Left lobe of liver (tissue), 2 donors: ENCODE results near the gene TUBB4B. TPM values are rescaled to one million over a fixed set of nuclear protein-coding genes. Genes with fewer than 3 reads are reported as not detected.
A peak's percentile ranks its signal among the peaks of the same experiment; 100 is the strongest.

ENCODE experiments used
- ATAC-seq: fragments of 200-7000 bp; cut with Tn5 transposase; one replicate; pipeline ENCODE4 v1.9.1; 2020; ENCODE audit warnings: mild to moderate bottlenecking, moderate library complexity
- DNase-seq: peaks from one replicate; pipeline ENCODE4 v3.0.0-alpha.2; 2020; ENCODE audit warnings: low spot score
- total RNA-seq: library from RNA; stranded (reverse); gene quantifications from one replicate; pipeline ENCODE4 v1.2.1, GENCODE V29; 2021
- donor health status: DM: no; HTN: no; CAD: no; lungs with moderate emphysema.
- donor health status: DM: no; HTN: yes; CAD: no.

Gene TUBB4B
- total RNA-seq = 123 TPM

DNA sequence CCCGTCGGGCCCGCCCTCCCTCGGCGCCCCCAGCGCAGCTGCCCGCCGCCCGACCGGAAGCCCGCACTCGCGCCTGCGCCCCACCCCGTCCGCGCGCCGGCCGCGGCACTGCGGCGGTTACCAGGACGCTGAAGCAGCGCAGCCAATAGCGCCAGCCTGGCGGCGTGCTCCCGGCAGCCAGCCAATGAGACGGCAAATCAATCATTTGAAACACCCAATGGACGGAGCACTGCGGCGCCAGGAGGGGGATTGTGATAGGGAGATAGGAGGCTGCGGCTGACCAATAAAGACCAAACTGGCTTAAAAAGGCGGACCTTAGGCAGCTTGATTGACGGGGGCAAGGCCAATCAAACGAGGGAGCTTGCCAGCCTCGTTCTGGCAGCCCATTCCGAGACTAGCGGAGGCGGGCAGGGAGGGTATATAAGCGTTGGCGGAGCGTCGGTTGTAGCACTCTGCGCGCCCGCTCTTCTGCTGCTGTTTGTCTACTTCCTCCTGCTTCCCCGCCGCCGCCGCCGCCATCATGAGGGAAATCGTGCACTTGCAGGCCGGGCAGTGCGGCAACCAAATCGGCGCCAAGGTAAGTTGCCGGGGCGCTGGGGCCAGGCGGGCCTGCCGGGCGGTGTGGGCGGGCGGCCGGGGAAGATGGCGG is at the start of gene TUBB4B:
Gene TUBB4B (plus strand): TSS at position 447 of the 649 bp plus-strand sequence. CDS start 74 bp downstream, at position 521.
- peak; percentile 81 for ATAC-seq
- peak; percentile 100 for DNase-seq

DNA sequence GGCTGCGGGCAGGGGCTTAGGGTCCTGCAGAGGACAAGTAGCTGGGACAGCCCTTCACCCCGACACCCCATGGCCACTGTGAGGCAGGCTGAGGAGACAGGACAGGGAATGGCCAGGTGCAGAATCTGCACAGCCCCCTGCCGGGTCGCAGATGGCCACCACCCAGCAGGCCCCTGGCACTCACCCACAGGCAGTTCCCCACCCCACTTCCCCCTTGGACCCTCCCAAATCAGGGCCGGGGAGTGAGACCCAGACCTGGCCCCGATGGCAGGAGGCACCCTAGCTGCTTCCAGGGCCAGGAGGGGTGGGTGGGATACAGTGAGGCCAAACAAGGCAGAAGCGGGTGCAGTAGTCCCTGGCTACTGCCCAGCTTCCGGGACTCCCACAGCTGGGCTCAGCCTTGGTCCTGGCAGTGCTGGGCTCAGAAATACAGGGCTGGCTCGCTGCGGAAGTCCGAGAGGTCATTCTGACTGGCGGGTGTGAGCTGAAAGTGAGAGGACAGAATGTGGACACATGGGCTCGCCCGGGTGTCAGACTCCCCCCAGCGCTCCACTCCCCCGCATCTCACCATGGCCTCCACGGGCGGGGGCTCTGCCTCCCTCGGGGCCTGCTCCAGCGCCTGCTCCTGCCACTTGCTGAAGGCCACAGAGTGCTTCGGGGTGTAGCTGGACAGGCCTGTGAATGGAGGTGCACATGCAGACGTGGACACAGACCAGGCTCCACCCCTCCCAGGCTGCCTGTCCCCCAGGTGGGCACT is 49.2 kb upstream of the TUBB4B start:
- DNase-seq (no peak), ATAC-seq (no peak)

GRCh38 chr9:137192448-137192780 is 48.7 kb upstream of the TUBB4B start:
- ATAC-seq (no peak), DNase-seq (no peak)

- no peak for DNase-seq
- no peak for ATAC-seq
These were observed 48.2 kb upstream of the TUBB4B start for GRCh38 chr9:137192859-137193258.

DNA sequence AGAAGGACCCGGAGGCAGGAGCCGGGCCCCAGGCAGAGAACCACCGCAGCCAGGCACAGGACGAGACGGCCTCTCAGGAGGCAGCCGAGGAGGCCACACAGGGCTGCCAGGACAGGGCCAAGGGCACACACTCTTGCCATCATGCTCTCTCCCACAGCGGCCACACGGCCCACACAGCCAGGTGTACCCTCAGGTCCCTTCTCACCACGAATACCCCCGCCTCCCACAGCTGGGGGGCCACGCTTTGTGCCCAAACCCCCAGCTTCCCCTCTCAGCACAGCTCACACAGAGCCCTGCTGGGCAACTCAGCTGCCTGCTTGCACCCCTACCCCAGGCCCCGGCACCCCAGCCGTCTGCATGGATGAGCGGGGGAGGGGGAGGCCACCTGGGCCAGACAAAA is 47.3 kb upstream of the TUBB4B start:
- ATAC-seq (no peak), DNase-seq (no peak)

- peak; percentile 71 for DNase-seq
- peak; percentile 27 for ATAC-seq
These were observed 46.7 kb upstream of the TUBB4B start for GRCh38 chr9:137194388-137194787.

DNA sequence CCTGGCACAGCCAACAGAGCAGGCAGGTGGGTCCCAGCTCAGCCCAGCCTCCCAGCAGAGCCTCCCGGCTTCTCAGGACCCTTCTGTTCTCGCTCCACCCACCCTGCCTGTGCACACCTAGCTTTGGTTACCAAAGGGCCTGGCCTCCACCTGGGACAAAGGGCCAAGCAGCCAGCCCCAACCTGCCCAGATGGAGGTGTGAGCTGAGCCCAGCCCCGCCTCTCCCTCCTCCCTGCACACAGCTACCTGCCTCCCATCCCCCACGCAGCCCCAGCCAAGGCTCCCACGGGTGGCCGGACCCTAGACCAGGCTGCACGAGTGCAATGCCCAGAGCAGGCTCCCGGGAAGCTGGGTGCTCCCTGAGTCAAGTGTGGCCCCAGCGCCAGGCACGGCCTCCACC is 46.2 kb upstream of the TUBB4B start:
- peak; percentile 27 for ATAC-seq
- no peak for DNase-seq

DNA sequence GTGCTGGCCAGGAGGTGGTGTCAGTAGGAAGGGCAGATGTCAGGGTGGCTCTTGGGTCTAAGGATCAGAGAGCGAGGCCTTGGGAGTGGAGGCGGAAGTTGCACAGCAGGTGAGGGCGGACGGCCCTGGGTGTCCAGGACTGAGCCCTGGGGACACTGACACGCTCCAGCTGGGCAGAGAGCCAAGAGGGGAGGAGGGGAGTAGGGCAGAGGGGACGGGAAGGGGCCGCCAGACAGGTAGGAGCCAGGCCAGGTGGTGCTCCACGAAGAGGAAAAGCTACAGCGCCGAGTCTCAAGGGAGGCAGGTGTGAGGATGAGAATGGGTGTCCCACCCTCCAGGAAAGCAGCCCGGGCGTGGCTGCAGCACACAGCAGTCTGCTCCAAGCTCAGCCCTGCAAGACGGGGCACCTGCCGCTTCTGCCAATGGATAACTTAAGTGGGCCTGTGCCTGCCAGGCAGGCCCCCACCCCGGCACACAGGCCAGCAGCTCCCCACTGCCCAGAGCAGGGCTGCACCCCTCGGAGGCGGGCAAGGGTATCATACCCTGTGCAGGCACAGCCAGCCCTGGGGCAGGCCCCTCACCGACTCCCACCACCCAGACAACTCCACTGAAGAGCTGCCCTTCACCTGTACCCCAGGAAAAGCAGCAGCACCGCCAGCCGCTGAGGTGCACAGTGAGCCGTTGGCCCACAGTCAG is 45.4 kb upstream of the TUBB4B start:
- peak; percentile 16 for ATAC-seq
- DNase-seq = no peak

GRCh38 chr9:137198051-137198901 is 42.8 kb upstream of the TUBB4B start:
- DNase-seq (peak; percentile 76), ATAC-seq (peak; percentile 6)

GRCh38 chr9:137198902-137199283 is 42.2 kb upstream of the TUBB4B start:
- no peak for DNase-seq
- ATAC-seq = no peak

DNA sequence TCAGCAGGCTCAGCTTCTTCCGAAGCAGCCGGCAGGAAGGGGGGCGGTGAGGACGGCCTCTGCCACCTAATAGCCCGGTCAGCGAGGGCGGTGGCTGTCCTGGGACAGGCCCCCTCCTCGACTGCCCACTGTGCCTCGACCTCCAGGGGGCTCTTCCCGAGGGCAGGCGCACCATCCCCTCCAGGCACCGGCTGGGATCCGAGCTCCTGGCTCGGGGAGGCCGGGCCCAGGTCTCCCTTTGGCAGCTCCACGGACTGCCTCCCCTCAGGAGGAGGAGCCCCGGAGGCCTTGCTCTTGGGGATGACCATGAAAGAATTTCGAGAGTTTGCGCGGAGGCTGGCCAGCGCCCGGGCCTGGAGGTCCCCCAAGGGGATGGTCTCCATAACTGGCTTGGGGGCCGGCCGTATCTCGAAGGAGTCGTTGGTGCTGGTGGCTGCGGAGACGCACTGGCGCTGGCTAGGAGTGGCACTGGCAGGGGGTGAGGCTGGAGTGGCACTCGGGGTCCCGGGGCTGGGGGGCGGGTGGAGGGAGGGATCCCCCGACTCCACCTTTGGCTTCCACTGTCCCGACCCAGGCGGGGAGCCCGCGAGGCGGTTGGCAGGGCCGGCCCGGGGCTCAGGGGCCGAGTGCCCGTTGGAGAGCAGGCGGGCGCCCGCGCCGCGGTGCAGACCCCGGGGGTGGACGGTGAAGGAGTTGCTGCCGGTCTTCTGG is 41.5 kb upstream of the TUBB4B start:
- DNase-seq = no peak

DNA sequence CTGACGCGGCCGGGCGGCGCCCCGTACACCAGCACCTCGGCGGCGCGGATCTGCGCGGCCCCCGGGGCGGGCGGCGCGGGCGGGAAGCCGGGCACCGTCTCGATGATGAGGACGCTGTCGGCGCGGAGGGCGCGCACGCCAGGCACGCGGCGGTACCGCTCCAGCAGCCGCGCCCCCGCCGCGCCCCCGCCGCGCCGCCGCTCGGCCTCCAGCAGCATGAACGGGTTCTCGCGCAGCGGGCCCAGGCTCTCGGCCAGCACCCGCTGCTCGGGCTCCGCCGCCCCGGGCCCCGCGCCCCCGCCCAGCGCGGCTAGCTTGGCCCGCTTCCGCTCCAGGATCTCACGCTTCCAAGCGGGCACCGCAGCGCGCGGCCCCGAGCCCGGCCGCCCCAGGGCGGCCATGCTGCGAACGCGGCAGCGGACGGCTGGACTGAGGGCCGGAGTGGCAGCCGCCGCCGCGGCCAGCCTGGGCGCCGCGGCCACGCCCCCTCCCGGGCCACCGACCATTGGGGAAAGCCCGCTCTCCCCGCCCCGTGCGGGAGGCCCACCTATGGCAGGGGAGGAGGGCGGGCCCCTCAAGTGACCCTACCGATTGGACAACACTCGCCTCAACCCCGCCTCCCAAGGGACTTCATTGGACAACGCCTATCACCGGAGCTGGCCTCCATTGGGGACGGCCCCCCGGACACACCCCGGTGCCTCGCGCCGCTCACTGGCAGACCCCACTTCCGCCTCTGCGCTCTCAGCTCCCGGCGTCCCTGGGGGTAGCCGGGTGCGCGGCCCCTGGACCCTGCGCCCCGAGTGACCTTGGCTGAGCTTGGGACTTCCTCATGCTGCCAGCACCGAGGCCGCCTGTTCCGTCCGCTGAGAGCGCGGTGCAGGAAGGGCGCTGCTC is 40.5 kb upstream of the TUBB4B start, which contains the start of gene TPRN:
Gene TPRN (minus strand): TSS at position 431 of the 894 bp plus-strand sequence. CDS start 30 bp downstream, at position 401.
- peak; percentile 81 for ATAC-seq

More for the DNA sequence above, 41.5 kb upstream of the TUBB4B start:
- ATAC-seq = no peak

GRCh38 chr9:137201205-137201868 is 39.8 kb upstream of the TUBB4B start:
- DNase-seq = no peak
- no peak for ATAC-seq

More for the DNA sequence above, 40.5 kb upstream of the TUBB4B start, which contains the start of gene TPRN:
- DNase-seq = peak; percentile 100

DNA sequence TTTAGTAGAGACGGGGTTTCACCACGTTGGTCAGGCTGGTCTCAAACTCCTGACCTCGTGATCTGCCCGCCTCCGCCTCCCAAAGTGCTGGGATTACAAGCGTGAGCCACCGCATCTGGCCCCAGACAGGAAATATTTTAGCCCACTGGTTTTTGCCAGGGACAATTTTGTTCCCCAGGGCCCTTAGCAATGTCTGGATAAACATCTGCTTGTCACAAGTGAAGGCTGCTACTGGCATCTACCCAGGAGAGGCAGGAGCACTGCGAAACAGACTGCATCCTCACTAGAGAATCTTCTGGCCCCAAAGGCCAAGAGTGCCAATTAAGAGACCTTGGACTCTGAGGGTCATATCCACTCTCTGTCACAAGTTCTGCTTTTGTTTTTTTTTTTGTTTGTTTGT is 38.1 kb upstream of the TUBB4B start:
- ATAC-seq (no peak), DNase-seq (no peak)

GRCh38 chr9:137204731-137205125 is 36.4 kb upstream of the TUBB4B start:
- no peak for ATAC-seq
- DNase-seq = no peak

DNA sequence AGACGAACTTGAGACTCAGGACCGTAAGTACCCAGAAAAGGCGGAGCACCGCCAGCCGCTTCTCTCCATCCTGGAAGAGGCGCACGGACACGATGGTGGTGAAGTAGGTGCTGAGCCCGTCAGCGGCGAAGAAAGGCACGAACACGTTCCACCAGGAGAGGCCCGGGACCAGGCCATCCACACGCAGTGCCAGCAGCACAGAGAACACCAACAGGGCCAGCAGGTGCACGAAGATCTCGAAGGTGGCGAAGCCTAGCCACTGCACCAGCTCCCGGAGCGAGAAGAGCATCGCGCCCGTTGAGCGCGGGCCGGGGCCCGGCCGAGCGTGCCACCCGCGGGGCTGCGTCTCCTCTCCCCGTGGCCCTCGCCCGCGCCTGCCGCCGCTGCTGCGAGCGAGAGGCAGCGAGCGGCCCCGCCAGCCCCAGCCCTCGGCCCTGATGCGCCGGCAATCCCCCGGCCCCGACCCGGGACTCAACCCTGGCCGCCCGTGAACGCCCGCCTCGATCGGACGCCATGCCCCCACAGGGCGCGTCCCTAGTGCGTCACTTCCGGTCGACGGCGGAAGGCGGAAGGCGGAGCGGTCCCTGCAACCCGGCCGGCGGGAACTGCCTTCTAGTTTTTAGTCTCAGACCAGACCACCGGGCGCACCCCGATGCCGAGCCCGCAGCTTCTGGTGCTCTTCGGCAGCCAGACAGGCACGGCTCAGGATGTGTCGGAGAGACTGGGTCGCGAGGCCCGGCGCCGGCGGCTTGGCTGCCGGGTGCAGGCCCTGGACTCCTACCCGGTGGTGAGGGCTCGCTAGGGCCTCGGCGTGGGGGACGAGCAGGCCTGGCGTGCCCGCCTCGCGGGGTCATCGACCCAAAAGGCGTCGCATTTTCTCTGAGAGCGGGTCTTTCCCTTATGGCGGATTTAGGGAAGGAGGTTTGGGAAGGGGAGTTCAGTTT is 35.7 kb upstream of the TUBB4B start, which contains the start of the genes NDOR1 and TMEM203:
Gene NDOR1 (plus strand): TSS at position 575 of the 944 bp plus-strand sequence. CDS start 78 bp downstream, at position 653.
Gene TMEM203 (minus strand): TSS at position 523 of the 944 bp plus-strand sequence. CDS start 234 bp downstream, at position 289.
- ATAC-seq (peak; percentile 57), DNase-seq (peak; percentile 94)

DNA sequence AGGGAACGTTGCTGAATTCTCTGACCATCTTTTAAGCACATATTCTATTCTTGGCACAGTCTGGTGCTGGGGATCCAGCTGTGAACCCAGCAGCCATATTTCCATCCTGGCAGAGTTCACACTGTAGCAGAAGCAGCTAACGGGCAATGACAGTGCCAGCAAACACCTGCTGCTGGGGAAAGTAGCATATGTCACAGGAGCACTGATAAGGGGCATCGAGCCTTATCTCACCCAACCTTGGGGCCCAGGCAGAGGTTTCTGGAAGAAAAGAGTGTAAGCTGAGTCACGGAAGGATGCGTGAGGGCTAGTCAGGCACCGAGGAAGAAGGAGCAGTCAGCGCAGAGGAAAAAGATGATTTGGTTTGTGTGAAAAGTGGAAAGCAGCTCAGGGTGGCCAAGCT is 34.5 kb upstream of the TUBB4B start:
- ATAC-seq (no peak), DNase-seq (no peak)
